Colonic mucosa (tissue), 4 donors: ENCODE measurements around the gene ABCF3. TPM values are rescaled to one million over a fixed set of nuclear protein-coding genes. Genes with fewer than 3 reads are reported as not detected.

ENCODE experiments used
- DNase-seq: peaks from one replicate; pipeline ENCODE4 v3.0.0-alpha.2; 2020
- H3K27ac ChIP-seq: fragments of 200-600 bp; one replicate; pipeline ENCODE4 v1.8.0; 2021
- H3K27me3 ChIP-seq: fragments of 200-600 bp; one replicate; pipeline ENCODE4 v1.8.0; 2021
- H3K36me3 ChIP-seq: fragments of 200-600 bp; one replicate; pipeline ENCODE4 v1.8.0; 2021
- H3K4me1 ChIP-seq: fragments of 200-600 bp; one replicate; pipeline ENCODE4 v1.8.0; 2021; ENCODE audit warnings: mild to moderate bottlenecking
- H3K4me3 ChIP-seq: fragments of 200-600 bp; one replicate; pipeline ENCODE4 v1.8.0; 2021
- H3K9ac ChIP-seq, 2 donors: one replicate each; pipeline ENCODE4 v1.7.0; 2013; ENCODE audit warnings: control low read depth in 2 of 2, low read depth in 2 of 2, low read length in 2 of 2
- H3K9me3 ChIP-seq: fragments of 200-600 bp; one replicate; pipeline ENCODE4 v1.8.0; 2021
- intact Hi-C: fragments of 100-400 bp; cut with DNase I; formaldehyde crosslinking; loops from one replicate; pipeline ENCODE4 v1.14.1; 2022
- total RNA-seq, 2 donors: library from RNA; stranded (reverse); fragmentation: NEBNext Ultra II Directional in 1 of 2; extraction: Animal tissue kit (Norgen Biotek cat#: 25700) in 1 of 2; gene quantifications; one replicate each; pipeline ENCODE4 v1.2.1, GENCODE V29; 2021
- TF ChIP-seq, protein P1 (sequence below): fragments of 200-600 bp; IDR thresholded peaks from one replicate; pipeline ENCODE4 v1.8.0; 2022; ENCODE audit warnings: antibody characterized with exemption, mild to moderate bottlenecking
- donor health status: healthy.
- donor health status: DM: no; HTN: no; CAD: no.
- donor health status: DM: no; HTN: no; CAD: no.

ABCF3 gene
- total RNA-seq, 2 donors from 2014 or later, result 54.6 to 82.4 TPM

DNA sequence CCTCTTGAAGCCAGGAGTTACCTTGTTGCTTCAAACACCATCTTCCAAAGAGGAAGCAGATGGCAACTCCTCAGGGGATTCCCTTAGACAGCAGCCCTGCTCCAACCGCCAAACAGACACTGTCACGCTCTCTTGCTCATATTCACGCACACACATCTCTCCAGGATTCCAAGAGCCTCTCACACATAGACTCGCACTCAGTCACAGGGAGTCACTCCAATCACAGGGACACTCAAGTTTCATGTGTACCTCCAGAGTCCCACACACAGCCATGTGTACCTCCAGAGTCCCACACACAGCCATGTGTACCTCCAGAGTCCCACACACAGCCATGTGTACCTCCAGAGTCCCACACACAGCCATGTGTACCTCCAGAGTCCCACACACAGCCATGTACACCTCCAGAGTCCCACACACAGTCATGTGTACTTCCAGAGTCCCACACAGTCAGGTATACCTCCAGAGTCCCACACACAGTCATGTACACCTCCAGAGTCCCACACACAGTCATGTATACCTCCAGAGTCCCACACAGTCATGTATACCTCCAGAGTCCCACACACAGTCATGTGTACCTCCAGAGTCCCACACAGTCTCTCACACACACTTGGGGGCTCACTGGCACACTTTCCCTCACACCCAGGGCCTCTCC is 49.5 kb downstream of the ABCF3 start:
- H3K27me3 ChIP-seq, result peaks cover 13% of the 10 kb centered on the region
- H3K36me3 ChIP-seq, result no peaks in the 10 kb centered on the region
- H3K9ac ChIP-seq, result no peak overlapping the region
- intact Hi-C loops, result no loop called here
- TF ChIP-seq, protein P1, sequence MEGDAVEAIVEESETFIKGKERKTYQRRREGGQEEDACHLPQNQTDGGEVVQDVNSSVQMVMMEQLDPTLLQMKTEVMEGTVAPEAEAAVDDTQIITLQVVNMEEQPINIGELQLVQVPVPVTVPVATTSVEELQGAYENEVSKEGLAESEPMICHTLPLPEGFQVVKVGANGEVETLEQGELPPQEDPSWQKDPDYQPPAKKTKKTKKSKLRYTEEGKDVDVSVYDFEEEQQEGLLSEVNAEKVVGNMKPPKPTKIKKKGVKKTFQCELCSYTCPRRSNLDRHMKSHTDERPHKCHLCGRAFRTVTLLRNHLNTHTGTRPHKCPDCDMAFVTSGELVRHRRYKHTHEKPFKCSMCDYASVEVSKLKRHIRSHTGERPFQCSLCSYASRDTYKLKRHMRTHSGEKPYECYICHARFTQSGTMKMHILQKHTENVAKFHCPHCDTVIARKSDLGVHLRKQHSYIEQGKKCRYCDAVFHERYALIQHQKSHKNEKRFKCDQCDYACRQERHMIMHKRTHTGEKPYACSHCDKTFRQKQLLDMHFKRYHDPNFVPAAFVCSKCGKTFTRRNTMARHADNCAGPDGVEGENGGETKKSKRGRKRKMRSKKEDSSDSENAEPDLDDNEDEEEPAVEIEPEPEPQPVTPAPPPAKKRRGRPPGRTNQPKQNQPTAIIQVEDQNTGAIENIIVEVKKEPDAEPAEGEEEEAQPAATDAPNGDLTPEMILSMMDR, result no peak
- DNase-seq, result no peak
- no peak overlapping the region for H3K4me3 ChIP-seq
- H3K4me1 ChIP-seq, result no peaks in the 10 kb centered on the region
- no peak overlapping the region for H3K27ac ChIP-seq
- no peaks in the 10 kb centered on the region for H3K9me3 ChIP-seq

DNA sequence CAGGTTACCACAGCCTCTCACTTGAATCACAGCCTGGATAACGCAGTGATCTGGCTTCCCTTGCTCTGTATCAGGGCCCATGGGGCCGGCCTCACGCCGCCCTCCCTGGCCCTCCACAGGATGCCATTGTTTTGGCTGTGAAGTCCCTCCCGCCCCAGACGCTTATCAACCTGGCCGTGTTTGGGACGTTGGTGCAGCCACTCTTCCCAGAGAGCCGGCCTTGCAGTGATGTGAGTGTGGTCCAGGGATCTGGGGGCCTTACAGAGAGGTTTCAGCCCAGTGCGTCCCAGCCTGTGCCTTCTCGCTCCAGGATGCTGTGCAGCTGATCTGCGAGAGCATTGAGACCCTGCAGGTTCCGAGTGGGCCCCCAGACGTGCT is 50.0 kb downstream of the ABCF3 start:
- Histone ChIP-seq H3K27me3 (peaks cover 8% of the 10 kb centered on the region), H3K27ac (no peak overlapping the region), H3K9me3 (no peaks in the 10 kb centered on the region), H3K36me3 (no peaks in the 10 kb centered on the region), H3K4me1 (no peaks in the 10 kb centered on the region), H3K9ac (no peak overlapping the region), H3K4me3 (no peak overlapping the region)
- TF ChIP-seq, protein P1, result no peak
- DNase-seq, result no peak
- intact Hi-C loops, result no loop called here

- H3K4me1 ChIP-seq, result no peaks in the 10 kb centered on the region
- H3K36me3 ChIP-seq, result no peaks in the 10 kb centered on the region
- intact Hi-C loops, result no loop called here
- no peak overlapping the region for H3K4me3 ChIP-seq
- H3K9me3 ChIP-seq, result no peaks in the 10 kb centered on the region
- no peak overlapping the region for H3K9ac ChIP-seq
- peaks cover 2% of the 10 kb centered on the region for H3K27me3 ChIP-seq
- TF ChIP-seq, protein P1, result no peak
- H3K27ac ChIP-seq, result no peak overlapping the region
- no peak for DNase-seq
Observed at GRCh38 chr3:184236636-184237035, 50.6 kb downstream of the ABCF3 start.

GRCh38 chr3:184237211-184237610 is 51.2 kb downstream of the ABCF3 start:
- Histone ChIP-seq H3K4me3 (no peak overlapping the region), H3K4me1 (no peaks in the 10 kb centered on the region), H3K9me3 (no peaks in the 10 kb centered on the region), H3K27me3 (no peaks in the 10 kb centered on the region), H3K27ac (no peak overlapping the region), H3K9ac (no peak overlapping the region), H3K36me3 (no peaks in the 10 kb centered on the region)
- TF ChIP-seq, protein P1, result no peak
- intact Hi-C loops, result no loop called here
- no peak for DNase-seq

GRCh38 chr3:184237807-184238206 is 51.8 kb downstream of the ABCF3 start:
- Histone ChIP-seq H3K9me3 (no peaks in the 10 kb centered on the region), H3K9ac (no peak overlapping the region), H3K27me3 (no peaks in the 10 kb centered on the region), H3K4me1 (no peaks in the 10 kb centered on the region), H3K36me3 (no peaks in the 10 kb centered on the region), H3K4me3 (no peak overlapping the region), H3K27ac (no peak overlapping the region)
- intact Hi-C loops, result no loop called here
- no peak for DNase-seq
- TF ChIP-seq, protein P1, result no peak
